GM21381 (cell line): ENCODE measurements around the gene GJB2.
A peak's percentile ranks its signal among the peaks of the same experiment; 100 is the strongest.

ENCODE experiments used
- ATAC-seq: cut with Tn5 transposase; IDR thresholded peaks from one replicate; pipeline ENCODE4 v1.9.1; 2021; ENCODE audit warnings: mild to moderate bottlenecking, moderate library complexity; ENCODE audit not compliant: unreplicated experiment

GJB2 gene

DNA sequence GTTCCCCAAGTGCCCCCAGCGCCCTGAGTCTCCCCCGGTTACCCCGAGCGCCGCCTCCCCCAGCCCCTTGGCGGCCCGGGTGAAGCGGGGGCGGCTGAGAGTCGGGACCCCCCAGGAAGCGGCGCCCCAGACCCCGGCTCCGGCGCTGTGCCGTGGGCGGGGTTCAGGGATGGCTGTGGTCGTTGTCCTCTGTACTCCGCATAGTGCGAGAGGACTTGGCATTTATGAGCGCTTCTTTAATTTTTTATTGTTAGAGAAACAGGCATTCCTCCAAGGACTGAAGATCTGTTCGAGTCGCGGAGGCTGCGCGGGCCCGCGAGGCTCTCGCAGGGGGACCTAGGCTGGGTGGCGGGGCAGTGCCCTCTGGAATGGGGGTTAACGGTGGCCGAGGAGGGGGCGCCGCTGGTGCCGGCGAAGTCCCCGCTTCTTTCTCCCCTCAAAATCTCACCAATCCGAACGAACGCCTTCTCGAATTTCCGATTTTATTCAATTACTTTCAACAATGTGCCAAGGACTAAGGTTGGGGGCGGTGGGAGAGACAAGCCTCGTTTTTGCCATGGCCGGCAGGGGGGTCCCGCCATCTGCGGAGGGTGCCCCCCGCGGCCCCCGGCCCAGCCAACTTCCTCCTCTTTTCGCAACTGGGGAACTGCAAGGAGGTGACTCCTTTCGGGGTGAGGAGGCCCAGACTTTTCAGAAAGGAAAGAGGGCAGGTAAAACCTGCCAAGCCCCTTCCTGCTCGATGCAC, 596 bp upstream of the GJB2 start:
- ATAC-seq = no peak

- no peak for ATAC-seq
These were observed 441 bp downstream of the GJB2 start for GRCh38 chr13:20192158-20192835.

DNA sequence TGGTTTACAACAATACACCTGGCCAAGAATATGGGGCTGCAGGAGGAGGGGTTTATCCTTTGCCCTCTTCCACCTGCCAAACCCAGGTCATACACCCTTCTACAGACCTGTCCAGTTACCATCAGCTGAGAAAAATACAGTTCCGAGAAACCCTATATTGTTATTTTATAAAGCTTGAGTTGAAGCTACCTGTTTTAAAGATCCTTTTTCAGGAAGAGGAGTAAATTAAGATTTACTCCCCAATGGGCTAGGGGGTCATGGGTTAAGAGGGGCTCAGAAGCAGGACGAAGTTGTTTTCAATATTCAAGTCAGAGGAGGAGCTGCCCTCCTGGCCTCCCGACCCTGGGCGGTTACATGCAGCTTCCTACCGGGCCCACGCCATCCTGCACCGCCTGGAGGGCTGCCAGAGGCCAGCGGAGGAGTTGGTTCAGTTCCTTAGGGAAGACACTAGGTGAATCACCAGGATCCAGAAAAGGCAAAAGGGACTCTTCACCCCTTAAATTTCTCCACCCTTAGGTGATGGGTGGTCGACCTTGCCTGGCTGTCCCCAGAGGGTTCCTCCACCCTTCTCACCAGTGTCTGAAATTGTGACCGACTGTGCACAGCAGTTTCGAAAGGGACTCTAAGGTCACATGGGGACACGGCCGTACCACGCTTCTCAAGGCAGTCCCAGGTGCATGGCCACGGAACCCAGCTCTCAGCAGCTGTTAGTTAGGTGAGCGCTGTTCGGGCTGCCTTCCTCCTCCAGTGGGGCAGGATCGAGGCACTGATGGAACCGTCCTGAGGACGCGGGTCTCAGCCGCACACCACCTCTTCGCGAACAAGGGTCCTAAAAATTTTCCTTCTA, 1.2 kb downstream of the GJB2 start:
- ATAC-seq = no peak

DNA sequence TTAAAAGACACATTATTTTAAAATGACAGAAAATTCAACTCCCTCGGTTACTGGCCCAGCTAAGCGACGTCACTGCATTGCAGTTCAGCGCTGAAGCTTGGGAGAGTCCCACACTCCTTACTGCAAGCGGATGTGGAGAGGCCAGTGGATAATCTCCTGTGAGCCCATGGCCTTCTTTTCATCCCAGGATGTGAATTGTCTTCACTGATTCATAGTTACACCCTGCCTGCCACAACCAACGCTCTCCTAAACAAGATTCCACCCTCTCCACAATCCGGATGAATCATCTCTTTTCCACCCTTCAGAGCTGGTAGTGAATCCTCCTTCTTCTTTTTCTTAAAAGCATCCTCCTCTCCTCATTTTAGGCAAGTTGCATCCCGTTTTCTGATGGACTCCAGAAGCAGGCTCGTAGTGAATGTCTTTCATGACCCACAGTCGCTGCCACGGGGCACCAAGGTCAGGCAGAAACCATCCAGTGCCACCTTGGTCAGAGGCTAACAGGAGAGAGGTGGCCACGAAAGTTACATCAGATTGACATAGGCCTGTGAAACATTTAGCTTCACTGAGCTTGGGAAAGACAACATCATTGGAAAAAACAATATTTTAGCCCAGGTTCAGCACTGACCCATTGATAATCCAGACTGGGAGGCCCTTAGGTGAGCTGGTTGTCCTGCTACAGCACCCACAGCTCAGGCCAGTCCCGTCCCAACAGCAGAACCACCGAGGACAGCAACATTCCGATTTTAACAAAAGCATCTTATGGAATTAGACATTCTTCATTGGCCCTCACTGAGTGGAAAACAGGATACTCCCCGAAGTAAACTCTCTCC, 2.0 kb downstream of the GJB2 start:
- no peak for ATAC-seq

DNA sequence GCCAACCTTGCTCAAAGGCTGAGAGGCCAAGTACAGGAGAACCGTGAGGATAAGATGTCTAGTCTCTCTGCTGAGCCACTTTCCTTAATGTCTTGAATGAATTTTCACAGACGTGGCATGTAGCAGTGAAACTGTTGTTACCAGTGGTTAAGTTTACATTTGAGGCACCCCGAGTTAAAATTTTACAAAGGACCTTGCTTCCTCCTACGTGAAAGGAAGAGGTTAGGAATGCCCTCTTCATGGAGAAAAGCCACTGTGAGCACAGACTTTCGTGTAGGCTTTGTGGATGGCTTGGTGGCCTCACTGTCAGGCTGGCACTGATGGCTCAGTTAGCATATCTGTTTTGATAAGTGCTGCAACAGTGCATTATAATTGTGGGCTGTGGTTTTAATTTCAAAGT, 2.7 kb downstream of the GJB2 start:
- no peak for ATAC-seq

- no peak for ATAC-seq
These were observed 3.8 kb downstream of the GJB2 start for GRCh38 chr13:20188667-20189553.

GRCh38 chr13:20186771-20187170, 6.0 kb downstream of the GJB2 start:
- no peak for ATAC-seq

DNA sequence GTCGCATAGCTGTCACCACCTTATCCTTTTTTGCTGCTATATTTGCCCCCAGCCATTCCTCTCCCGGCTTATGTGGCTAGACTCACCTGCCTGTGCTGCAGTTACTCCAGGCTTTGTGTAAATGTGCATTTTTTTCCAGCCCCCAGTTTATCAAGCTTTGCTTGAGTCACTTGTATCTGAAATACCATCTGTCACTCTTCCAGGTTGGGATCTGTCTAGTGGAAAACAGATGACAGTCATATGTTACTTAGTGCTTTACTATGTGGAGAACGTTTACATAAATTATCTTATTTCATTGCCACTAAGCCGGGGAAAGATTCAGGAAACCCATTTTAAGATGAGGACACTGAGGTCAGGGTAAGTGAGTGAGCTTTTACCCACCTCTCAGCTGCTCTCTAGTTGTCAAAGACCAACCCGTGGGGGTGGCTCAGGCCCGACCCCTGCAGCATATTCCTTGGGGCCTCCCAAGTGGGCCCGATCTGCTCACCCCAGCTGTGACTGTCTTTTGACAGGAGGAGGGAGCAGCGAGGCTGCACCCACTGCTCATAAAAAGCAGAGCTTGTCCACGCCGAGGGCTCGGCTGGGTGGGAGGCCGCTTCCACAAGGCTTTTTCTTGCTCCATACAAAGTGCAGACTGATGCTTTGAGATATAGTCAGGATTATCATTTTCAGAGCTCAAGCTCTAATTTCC, 7.2 kb downstream of the GJB2 start:
- ATAC-seq = no peak

GRCh38 chr13:20182231-20182846, 10.4 kb downstream of the GJB2 start:
- ATAC-seq = peak; percentile 61

- ATAC-seq = no peak
These were observed 11.6 kb downstream of the GJB2 start for GRCh38 chr13:20181188-20181587.

DNA sequence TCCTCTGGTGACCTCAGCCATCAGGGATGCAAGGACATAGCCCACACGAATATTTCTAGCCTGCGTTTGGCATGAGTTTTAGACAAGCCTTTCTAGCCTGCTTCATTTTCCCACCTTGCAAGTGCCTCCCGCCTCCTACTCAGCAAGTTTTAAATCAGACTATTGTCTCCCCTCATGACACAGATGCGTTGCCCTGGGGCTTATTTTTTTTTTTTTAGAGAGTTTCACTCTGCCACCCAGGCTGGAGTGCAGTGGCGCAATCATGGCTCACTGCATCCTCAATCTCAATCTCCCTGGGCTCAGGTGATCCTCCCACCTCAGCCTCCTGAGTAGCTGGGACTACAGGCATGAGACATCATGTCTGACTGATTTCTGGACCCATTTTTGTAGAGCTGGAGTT, 14.6 kb downstream of the GJB2 start:
- ATAC-seq = no peak

DNA sequence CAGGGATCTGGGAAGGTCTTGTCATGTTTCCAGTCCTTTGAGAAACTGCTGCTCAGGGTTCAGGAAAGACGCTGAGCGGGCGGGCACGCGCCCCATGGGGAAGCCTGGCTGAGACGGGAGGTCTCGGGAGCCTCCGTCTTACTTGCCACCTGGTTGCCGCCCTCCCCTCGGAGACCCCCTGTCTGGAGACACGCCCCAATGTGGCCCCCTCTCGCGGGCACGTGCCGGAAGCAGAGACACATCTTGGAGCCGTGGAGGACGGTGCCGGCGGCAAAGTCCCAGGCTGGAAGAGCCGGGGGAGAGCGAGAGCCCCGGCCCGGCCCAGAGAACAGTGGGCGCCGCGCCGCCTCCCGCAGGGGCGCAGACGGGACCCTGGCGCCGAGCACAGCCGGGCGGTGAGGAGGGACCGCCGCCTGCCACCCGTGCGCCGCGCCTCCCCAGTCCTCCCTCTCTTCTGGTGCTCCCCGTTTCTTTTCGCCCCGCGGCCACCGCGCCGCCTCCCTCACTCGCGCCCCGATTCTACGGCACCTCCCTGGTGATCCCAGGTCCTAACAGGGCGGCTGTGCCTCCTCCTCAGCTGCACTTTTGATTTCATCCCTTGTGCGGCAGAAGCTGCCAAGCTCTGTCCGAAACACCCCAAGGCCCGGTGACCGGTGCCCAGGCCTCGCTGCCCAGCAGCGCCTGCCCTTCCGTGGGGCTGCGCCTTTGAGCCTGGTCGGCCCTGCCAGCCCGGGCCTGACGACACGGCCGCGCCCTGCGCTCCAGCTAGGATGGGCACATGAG, 15.5 kb downstream of the GJB2 start:
- no peak for ATAC-seq

GRCh38 chr13:20175907-20176652, 16.7 kb downstream of the GJB2 start:
- ATAC-seq = no peak

DNA sequence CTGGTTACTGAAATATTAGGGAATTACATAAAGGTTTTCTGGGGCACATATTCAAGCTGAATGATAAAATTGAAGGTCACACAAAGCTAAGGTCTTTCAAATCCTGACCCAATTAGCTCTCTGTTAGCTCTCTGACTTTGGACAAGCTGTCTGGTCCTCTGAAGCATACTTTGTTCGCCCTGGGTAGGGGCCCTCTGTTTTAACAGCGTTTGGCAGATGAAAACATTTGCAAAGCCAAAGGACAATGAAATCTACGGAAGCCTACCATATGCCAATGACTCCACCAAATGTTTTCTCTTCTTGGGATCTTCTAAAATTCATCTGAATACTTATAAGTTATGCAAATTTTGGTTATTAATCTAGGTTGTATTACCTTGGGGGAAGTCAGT, 17.3 kb downstream of the GJB2 start:
- ATAC-seq = no peak

- ATAC-seq = peak; percentile 92
These were observed 17.9 kb downstream of the GJB2 start for GRCh38 chr13:20174656-20175405.

- no peak for ATAC-seq
These were observed 19.5 kb downstream of the GJB2 start for GRCh38 chr13:20173116-20173746.
